GM13977 (cell line): ENCODE results near the gene LOXHD1.

Source experiments
- DNase-seq: peaks from one replicate; pipeline ENCODE4 v3.0.0; 2012; ENCODE audit warnings: low spot score
- CTCF ChIP-seq: IDR thresholded peaks from 2 replicates; pipeline ENCODE4 v1.5.1; 2012; ENCODE audit warnings: mild to moderate bottlenecking, control low read depth; ENCODE audit not compliant: insufficient read depth; ENCODE audit errors: extremely low read depth, missing control alignments
- in situ Hi-C: fragments of 300-500 bp; cut with MboI; formaldehyde crosslinking; loops from one replicate; pipeline ENCODE4 v1.12.0; 2022; ENCODE audit warnings: low sequenced_read_pairs, low pct_unique_long_range_greater_than_20kb, mixed read lengths, inconsistent platforms; ENCODE audit not compliant: unreplicated experiment

Gene LOXHD1

DNA sequence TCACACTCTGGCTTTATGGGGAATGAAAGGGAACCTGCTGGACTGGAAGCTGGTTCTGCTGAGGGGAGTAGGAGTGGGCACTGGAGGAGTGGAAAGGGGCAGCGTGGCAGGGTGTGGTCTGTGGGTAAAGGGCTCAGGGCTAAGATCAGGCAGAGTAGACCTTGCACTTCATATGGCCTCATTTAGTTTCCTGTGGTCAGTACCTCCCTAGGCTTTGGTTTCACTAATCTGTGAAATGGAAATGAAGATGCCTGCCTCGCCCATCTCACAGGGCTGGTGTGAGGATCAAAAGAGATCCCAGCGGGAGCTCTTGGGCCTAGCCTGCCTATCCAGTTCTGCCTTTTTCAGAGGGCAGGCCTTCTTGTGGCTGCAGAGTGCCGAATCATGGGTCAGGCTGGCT, 208.7 kb downstream of the LOXHD1 start:
- TF ChIP-seq CTCF = no peak
- DNase-seq = no peak

DNA sequence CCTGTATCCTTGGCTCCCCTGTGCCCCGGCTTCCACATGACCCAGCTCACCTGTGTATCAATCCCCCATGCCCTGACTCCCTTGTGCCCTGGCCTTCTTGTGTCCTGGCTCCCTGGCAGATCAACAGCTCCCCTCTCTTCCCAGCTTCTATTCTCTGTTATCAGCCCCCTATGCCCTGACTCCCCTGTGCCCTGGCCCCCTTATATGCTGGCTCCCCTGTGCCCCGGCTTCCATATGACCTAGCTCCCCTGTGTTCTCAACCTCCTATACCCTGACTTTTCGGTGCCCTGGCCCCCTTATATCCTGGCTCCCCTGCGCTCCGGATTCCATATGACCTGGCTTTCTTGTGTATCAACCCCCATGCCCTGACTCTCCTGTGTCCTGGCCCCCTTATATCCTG, 209.2 kb downstream of the LOXHD1 start:
- DNase-seq = no peak
- in situ Hi-C loops = no loop called here
- no peak for TF ChIP-seq CTCF

More for the DNA sequence above, 208.7 kb downstream of the LOXHD1 start:
- in situ Hi-C loops = no loop called here

GRCh38 chr18:46447323-46447722, 209.7 kb downstream of the LOXHD1 start:
- no peak for DNase-seq
- TF ChIP-seq CTCF = no peak
- in situ Hi-C loops = no loop called here

GRCh38 chr18:46445522-46446313, 211.3 kb downstream of the LOXHD1 start:
- no peak for DNase-seq
- no peak for TF ChIP-seq CTCF
- in situ Hi-C loops = no loop called here

DNA sequence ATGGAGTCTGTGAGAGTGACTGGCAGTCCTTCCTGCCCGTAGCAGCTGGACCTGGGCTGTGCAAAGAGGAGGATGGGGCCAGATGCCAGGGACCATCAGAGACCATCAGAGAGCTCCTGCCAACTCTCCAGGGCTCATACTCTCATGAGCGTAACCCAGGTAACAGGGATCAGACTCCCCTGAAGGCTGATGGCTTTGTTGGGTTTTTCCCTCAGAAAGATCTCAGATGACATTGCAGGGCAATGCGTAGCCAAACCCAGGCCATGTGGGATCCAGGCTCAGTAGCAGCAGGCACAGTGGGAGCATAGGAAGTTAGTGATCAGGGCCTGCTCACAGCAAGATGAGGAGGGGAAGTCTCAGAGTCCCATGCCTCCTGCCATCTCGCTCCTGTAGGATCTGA, 218.0 kb downstream of the LOXHD1 start:
- in situ Hi-C loops = no loop called here
- no peak for DNase-seq
- TF ChIP-seq CTCF = no peak

DNA sequence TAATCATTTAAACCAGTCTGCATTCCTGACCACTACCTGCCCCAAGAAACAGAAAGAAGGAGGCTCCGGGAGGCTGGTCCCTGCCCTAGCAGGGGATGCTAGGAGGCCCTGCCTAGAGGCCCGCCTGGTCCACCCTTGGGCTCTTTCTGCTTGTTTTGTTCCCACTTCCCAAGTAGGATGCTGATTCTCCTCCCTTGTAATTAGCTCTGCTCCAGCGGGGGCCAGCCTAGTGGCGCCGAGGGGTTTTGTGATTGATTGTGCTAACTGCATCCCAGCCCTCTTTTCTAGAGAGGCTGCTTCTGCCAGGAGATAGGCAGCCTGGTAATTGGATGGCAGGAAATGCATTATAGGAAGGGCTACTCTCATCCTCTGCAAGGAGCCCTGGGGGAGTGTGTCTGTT, 220.0 kb downstream of the LOXHD1 start:
- TF ChIP-seq CTCF = no peak
- DNase-seq = no peak
- in situ Hi-C loops = no loop called here
